NCI-H345 treated with DMSO at 0.1 percent for 48 hours (cell line): ENCODE data around the gene UFC1.
A peak's percentile ranks its signal among the peaks of the same experiment; 100 is the strongest.

Experiments
- DNase-seq: peaks from one replicate; lab custom pipeline; 2025; ENCODE audit not compliant: unreplicated experiment; lab: John Stamatoyannopoulos, UW

UFC1 gene

DNA sequence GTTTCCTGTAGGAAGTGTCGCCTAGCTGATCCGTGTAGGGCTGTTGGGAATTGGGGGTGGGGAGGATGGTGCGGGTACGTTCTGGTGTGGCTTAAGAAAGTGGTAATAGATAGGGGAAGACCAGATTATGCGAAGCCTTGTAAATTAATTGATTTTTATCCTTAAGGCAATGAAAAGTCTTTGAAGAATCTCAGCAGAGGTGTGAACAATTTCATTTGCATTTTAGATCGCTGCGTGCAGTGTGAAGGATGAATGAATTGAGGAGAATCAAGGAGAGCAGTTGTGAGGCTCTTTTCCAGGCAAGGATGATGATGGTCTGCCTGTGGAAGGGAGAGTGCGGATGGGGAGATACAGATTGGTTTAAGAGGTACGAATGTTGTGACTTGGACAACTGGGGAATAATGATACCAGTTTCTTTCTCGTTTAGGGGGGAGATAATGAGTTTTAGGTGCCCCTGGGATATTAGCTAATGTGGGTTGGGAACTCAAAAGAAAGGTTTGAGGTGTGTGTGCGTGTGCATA lies 20.5 kb upstream of the UFC1 start:
- no peak for DNase-seq

DNA sequence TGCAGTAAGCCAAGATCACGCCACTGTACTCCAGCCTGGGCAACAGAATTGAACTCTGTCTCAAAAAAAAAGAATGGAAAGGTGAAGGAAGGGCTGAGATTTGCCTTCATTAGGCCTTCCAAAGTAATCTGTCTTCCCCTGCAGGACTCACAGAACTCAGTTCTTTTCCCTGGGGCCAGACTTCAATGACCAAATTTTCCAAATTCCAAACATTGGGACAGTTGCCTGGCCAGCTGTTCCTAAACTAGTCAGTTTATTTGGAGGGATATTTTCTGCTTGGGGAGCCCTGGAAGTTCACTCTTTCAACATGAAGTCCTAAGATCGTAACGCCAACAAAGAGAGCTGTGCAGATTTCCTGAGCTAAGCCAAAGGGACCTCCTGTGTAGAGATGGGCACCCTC lies 15.9 kb upstream of the UFC1 start:
- no peak for DNase-seq

- DNase-seq: no peak
These were observed 15.3 kb upstream of the UFC1 start for GRCh38 chr1:161138431-161138830.

GRCh38 chr1:161139766-161140165 lies 14.0 kb upstream of the UFC1 start:
- no peak for DNase-seq

- no peak for DNase-seq
These were observed 12.9 kb upstream of the UFC1 start for GRCh38 chr1:161140755-161141400.

- no peak for DNase-seq
These were observed 7.9 kb upstream of the UFC1 start for GRCh38 chr1:161145832-161146231.

GRCh38 chr1:161153176-161153575 lies 602 bp upstream of the UFC1 start:
- DNase-seq: no peak

- no peak for DNase-seq
These were observed 4.1 kb downstream of the UFC1 start for GRCh38 chr1:161157867-161158266.

- no peak for DNase-seq
These were observed 4.7 kb downstream of the UFC1 start for GRCh38 chr1:161158316-161159010.

GRCh38 chr1:161159087-161159912 lies 5.5 kb downstream of the UFC1 start, which contains the start of gene USP21:
USP21 (plus strand) TSS chr1:161159500; CDS start chr1:161160641, 1,141 bp downstream.
- DNase-seq: peak; percentile 78

- no peak for DNase-seq
These were observed 6.1 kb downstream of the UFC1 start for GRCh38 chr1:161159913-161160243.

- no peak for DNase-seq
These were observed 6.9 kb downstream of the UFC1 start for GRCh38 chr1:161160671-161161145.

DNA sequence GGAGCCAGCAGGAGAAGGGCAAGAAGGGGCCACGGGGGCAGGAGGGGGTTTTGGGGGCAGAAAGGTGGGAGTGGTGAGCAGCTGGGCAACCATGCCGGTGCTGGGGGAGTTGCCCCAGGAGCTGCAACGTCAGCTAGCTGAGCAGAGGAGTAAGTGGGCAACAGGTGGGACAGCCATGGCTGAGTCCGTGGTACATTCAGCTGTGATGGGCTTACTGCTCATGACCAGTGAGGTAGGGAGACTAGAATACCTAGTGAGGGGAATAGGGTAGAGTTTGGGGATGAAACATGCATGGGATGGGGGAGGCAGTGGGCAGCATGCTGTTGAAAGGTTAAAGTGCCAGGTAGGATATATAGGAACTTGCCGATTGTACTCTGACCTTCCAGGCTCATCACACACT lies 7.9 kb downstream of the UFC1 start:
- DNase-seq: no peak

DNA sequence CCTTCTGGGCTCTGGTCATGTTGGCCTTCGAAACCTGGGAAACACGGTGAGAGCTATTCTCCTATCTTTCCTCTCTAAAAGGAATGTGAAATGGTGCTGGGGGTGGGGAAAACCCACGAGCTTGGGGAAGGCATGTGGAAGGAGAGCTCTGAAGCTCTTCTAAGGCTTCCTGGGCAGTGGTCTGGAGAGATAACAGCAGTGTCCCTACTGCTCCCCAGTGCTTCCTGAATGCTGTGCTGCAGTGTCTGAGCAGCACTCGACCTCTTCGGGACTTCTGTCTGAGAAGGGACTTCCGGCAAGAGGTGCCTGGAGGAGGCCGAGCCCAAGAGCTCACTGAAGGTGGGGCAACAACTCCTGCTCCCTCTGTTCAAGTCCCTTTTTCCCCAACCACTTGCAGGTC lies 8.3 kb downstream of the UFC1 start:
- DNase-seq: no peak

DNA sequence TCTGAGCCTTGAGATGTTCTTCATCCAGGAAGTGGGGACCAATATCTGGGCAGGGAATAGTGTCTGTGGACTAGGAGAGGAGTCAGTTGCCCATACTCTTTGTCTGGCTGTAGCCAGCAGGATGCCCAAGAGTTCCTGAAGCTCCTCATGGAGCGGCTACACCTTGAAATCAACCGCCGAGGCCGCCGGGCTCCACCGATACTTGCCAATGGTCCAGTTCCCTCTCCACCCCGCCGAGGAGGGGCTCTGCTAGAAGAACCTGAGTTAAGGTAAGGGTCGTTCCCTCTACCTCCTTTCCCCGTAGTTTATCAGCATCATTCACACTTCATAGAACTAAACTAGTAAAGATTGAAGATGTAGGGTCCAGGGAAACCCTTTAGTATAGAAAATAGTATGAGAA lies 9.0 kb downstream of the UFC1 start:
- DNase-seq: no peak

GRCh38 chr1:161163793-161164192 lies 10.0 kb downstream of the UFC1 start:
- no peak for DNase-seq

DNA sequence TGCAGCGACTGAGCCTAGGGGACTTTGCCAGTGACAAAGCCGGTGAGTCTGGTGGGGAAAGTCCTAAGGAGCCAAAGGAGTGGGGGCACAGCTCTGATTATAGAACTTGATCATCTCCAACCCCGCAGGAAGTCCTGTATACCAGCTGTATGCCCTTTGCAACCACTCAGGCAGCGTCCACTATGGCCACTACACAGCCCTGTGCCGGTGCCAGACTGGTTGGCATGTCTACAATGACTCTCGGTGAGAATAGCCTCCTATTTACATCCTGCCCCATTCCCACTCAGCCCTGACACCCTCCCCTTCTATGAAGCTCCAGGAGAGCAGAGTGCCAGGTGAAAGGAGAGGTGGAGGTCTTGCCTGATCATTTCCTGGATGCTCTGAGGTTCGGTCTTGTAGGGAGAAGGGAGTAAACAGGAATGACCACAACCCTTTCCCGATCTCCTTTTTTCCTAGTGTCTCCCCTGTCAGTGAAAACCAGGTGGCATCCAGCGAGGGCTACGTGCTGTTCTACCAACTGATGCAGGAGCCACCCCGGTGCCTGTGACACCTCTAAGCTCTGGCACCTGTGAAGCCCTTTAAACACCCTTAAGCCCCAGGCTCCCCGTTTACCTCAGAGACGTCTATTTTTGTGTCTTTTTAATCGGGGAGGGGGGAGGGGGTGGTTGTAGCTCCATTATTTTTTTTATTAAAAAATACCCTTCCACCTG lies 11.3 kb downstream of the UFC1 start:
- no peak for DNase-seq

- DNase-seq: peak; percentile 95
These were observed 12.2 kb downstream of the UFC1 start, which contains the start of gene PPOX for GRCh38 chr1:161165742-161166668. PPOX (plus strand) TSS chr1:161166426; CDS start chr1:161166848, 422 bp downstream.

DNA sequence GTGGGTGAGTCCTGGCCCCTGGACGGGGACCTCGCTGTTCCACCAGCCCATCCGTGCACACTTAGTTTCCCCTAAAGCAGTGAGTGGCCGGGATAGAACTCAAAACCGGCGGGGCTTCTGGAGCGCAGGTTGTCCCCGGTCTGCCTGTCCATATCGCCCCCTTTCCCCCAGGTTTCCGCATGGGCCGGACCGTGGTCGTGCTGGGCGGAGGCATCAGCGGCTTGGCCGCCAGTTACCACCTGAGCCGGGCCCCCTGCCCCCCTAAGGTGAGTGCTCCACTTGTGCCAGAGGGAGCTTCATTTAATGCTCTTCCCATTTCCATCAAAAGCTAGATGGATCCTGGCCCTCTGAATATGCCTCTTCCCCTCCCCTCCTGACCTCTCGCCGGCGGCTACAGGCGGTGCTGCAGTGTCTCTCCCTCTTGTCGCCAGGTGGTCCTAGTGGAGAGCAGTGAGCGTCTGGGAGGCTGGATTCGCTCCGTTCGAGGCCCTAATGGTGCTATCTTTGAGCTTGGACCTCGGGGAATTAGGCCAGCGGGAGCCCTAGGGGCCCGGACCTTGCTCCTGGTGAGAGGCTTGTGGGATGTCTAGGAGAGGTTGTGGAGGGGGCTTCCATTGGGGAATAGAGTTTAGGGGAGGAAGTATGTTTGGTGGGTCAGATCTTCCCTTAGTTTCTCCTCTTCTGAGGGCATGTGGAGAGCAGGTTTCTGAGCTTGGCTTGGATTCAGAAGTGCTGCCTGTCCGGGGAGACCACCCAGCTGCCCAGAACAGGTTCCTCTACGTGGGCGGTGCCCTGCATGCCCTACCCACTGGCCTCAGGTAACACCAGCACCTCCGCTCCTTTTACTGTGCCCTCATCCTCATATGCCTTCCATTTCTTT lies 13.1 kb downstream of the UFC1 start:
- peak; percentile 6 for DNase-seq
